ENCODE measurements around the gene XCL2.
"Not testable (repeated sequence)": the region's sequence is repeated elsewhere in the genome, so short reads cannot be mapped to it uniquely, and the experiment has no call there.

The XCL2 gene

GRCh38 chr1:168540798-168541197 lies 3.0 kb downstream of the XCL2 start:
- not testable (repeated sequence) for H3K4me3 ChIP-seq (ENCODE audit: low read depth, low read length); H3K27me3 ChIP-seq (ENCODE audit: control insufficient read depth, insufficient read depth, low read length); H3K4me1 ChIP-seq (ENCODE audit: control insufficient read depth, insufficient read depth, low read length); H3K36me3 ChIP-seq (ENCODE audit: control insufficient read depth, insufficient read depth, low read length); H3K9ac ChIP-seq (ENCODE audit: low read depth, low read length); H3K9me3 ChIP-seq (ENCODE audit: control insufficient read depth, insufficient read depth, low read length); H3K27ac ChIP-seq (ENCODE audit: low read depth, low read length)

- Histone ChIP-seq H3K4me1 (ENCODE audit: control insufficient read depth, insufficient read depth, low read length) (no peaks in the 10 kb centered on the region), H3K9me3 (ENCODE audit: control insufficient read depth, insufficient read depth, low read length) (no peaks in the 10 kb centered on the region), H3K9ac (ENCODE audit: low read depth, low read length) (no peak overlapping the region), H3K27me3 (ENCODE audit: control insufficient read depth, insufficient read depth, low read length) (no peaks in the 10 kb centered on the region), H3K36me3 (ENCODE audit: control insufficient read depth, insufficient read depth, low read length) (no peaks in the 10 kb centered on the region), H3K27ac (ENCODE audit: low read depth, low read length) (no peak overlapping the region), H3K4me3 (ENCODE audit: low read depth, low read length) (no peak overlapping the region)
Measured at GRCh38 chr1:168535536-168535935, 8.3 kb downstream of the XCL2 start.

GRCh38 chr1:168531615-168532345 lies 12.0 kb downstream of the XCL2 start:
- Histone ChIP-seq H3K9me3 (ENCODE audit: control insufficient read depth, insufficient read depth, low read length) (no peaks in the 10 kb centered on the region), H3K27ac (ENCODE audit: low read depth, low read length) (no peak overlapping the region), H3K9ac (ENCODE audit: low read depth, low read length) (no peak overlapping the region)

GRCh38 chr1:168529518-168529917 lies 14.3 kb downstream of the XCL2 start:
- Histone ChIP-seq H3K9ac (ENCODE audit: low read depth, low read length) (no peak overlapping the region), H3K9me3 (ENCODE audit: control insufficient read depth, insufficient read depth, low read length) (no peaks in the 10 kb centered on the region), H3K4me3 (ENCODE audit: low read depth, low read length) (no peak overlapping the region), H3K36me3 (ENCODE audit: control insufficient read depth, insufficient read depth, low read length) (no peaks in the 10 kb centered on the region), H3K4me1 (ENCODE audit: control insufficient read depth, insufficient read depth, low read length) (0 out of 2 replicates have a peak, but pooled peaks cover 8% of the 10 kb centered on the region), H3K27me3 (ENCODE audit: control insufficient read depth, insufficient read depth, low read length) (no peaks in the 10 kb centered on the region), H3K27ac (ENCODE audit: low read depth, low read length) (no peak overlapping the region)

More at GRCh38 chr1:168531615-168532345, 12.0 kb downstream of the XCL2 start:
- no peaks in the 10 kb centered on the region for H3K36me3 ChIP-seq (ENCODE audit: control insufficient read depth, insufficient read depth, low read length)
- no peak overlapping the region for H3K4me3 ChIP-seq (ENCODE audit: low read depth, low read length)
- H3K4me1 ChIP-seq (ENCODE audit: control insufficient read depth, insufficient read depth, low read length): no peaks in the 10 kb centered on the region
- no peaks in the 10 kb centered on the region for H3K27me3 ChIP-seq (ENCODE audit: control insufficient read depth, insufficient read depth, low read length)

GRCh38 chr1:168521401-168522000 lies 22.3 kb downstream of the XCL2 start:
- Histone ChIP-seq H3K9ac (ENCODE audit: low read depth, low read length) (no peak overlapping the region), H3K9me3 (ENCODE audit: control insufficient read depth, insufficient read depth, low read length) (peaks cover 7% of the 10 kb centered on the region), H3K27me3 (ENCODE audit: control insufficient read depth, insufficient read depth, low read length) (no peaks in the 10 kb centered on the region), H3K4me3 (ENCODE audit: low read depth, low read length) (no peak overlapping the region), H3K36me3 (ENCODE audit: control insufficient read depth, insufficient read depth, low read length) (no peaks in the 10 kb centered on the region), H3K4me1 (ENCODE audit: control insufficient read depth, insufficient read depth, low read length) (0 out of 2 replicates have a peak, but pooled peaks cover 8% of the 10 kb centered on the region), H3K27ac (ENCODE audit: low read depth, low read length) (no peak overlapping the region)

- Histone ChIP-seq H3K9me3 (ENCODE audit: control insufficient read depth, insufficient read depth, low read length) (peaks cover 7% of the 10 kb centered on the region), H3K9ac (ENCODE audit: low read depth, low read length) (no peak overlapping the region), H3K4me3 (ENCODE audit: low read depth, low read length) (no peak overlapping the region), H3K27me3 (ENCODE audit: control insufficient read depth, insufficient read depth, low read length) (no peaks in the 10 kb centered on the region), H3K4me1 (ENCODE audit: control insufficient read depth, insufficient read depth, low read length) (0 out of 2 replicates have a peak, but pooled peaks cover 8% of the 10 kb centered on the region), H3K27ac (ENCODE audit: low read depth, low read length) (no peak overlapping the region), H3K36me3 (ENCODE audit: control insufficient read depth, insufficient read depth, low read length) (no peaks in the 10 kb centered on the region)
Measured at GRCh38 chr1:168520832-168521231, 23.0 kb downstream of the XCL2 start.

GRCh38 chr1:168520052-168520751 lies 23.6 kb downstream of the XCL2 start:
- no peak overlapping the region for H3K4me3 ChIP-seq (ENCODE audit: low read depth, low read length)
- H3K27me3 ChIP-seq (ENCODE audit: control insufficient read depth, insufficient read depth, low read length): no peaks in the 10 kb centered on the region

GRCh38 chr1:168518813-168519212 lies 25.0 kb downstream of the XCL2 start:
- peaks cover 2% of the 10 kb centered on the region for H3K9me3 ChIP-seq (ENCODE audit: control insufficient read depth, insufficient read depth, low read length)
- H3K27ac ChIP-seq (ENCODE audit: low read depth, low read length): no peak overlapping the region
- H3K4me1 ChIP-seq (ENCODE audit: control insufficient read depth, insufficient read depth, low read length): no peaks in the 10 kb centered on the region
- H3K9ac ChIP-seq (ENCODE audit: low read depth, low read length): no peak overlapping the region
- H3K27me3 ChIP-seq (ENCODE audit: control insufficient read depth, insufficient read depth, low read length): no peaks in the 10 kb centered on the region
- H3K36me3 ChIP-seq (ENCODE audit: control insufficient read depth, insufficient read depth, low read length): no peaks in the 10 kb centered on the region
- H3K4me3 ChIP-seq (ENCODE audit: low read depth, low read length): no peak overlapping the region

More at GRCh38 chr1:168520052-168520751, 23.6 kb downstream of the XCL2 start:
- H3K36me3 ChIP-seq (ENCODE audit: control insufficient read depth, insufficient read depth, low read length): no peaks in the 10 kb centered on the region
- H3K4me1 ChIP-seq (ENCODE audit: control insufficient read depth, insufficient read depth, low read length): 0 out of 2 replicates have a peak, but pooled peaks cover 7% of the 10 kb centered on the region
- H3K27ac ChIP-seq (ENCODE audit: low read depth, low read length): no peak overlapping the region
- no peak overlapping the region for H3K9ac ChIP-seq (ENCODE audit: low read depth, low read length)
- peaks cover 7% of the 10 kb centered on the region for H3K9me3 ChIP-seq (ENCODE audit: control insufficient read depth, insufficient read depth, low read length)

- H3K36me3 ChIP-seq (ENCODE audit: control insufficient read depth, insufficient read depth, low read length): no peaks in the 10 kb centered on the region
- H3K27me3 ChIP-seq (ENCODE audit: control insufficient read depth, insufficient read depth, low read length): no peaks in the 10 kb centered on the region
- no peak overlapping the region for H3K4me3 ChIP-seq (ENCODE audit: low read depth, low read length)
- H3K27ac ChIP-seq (ENCODE audit: low read depth, low read length): no peak overlapping the region
- no peaks in the 10 kb centered on the region for H3K4me1 ChIP-seq (ENCODE audit: control insufficient read depth, insufficient read depth, low read length)
- H3K9me3 ChIP-seq (ENCODE audit: control insufficient read depth, insufficient read depth, low read length): no peaks in the 10 kb centered on the region
- no peak overlapping the region for H3K9ac ChIP-seq (ENCODE audit: low read depth, low read length)
Measured at GRCh38 chr1:168518201-168518689, 25.6 kb downstream of the XCL2 start.

GRCh38 chr1:168514455-168514854 lies 29.3 kb downstream of the XCL2 start:
- no peak overlapping the region for H3K27ac ChIP-seq (ENCODE audit: low read depth, low read length)
- H3K9me3 ChIP-seq (ENCODE audit: control insufficient read depth, insufficient read depth, low read length): no peaks in the 10 kb centered on the region
- no peak overlapping the region for H3K9ac ChIP-seq (ENCODE audit: low read depth, low read length)
- H3K27me3 ChIP-seq (ENCODE audit: control insufficient read depth, insufficient read depth, low read length): no peaks in the 10 kb centered on the region
- H3K4me1 ChIP-seq (ENCODE audit: control insufficient read depth, insufficient read depth, low read length): no peaks in the 10 kb centered on the region
- H3K36me3 ChIP-seq (ENCODE audit: control insufficient read depth, insufficient read depth, low read length): no peaks in the 10 kb centered on the region
- no peak overlapping the region for H3K4me3 ChIP-seq (ENCODE audit: low read depth, low read length)
